K562 (cell line): ENCODE measurements around the gene SMC1A. TPM values are rescaled to one million over a fixed set of nuclear protein-coding genes. Genes with fewer than 3 reads are reported as not detected.

ENCODE experiments used
- GATA2 ChIP-seq: sonication (generic); formaldehyde crosslinking; IDR thresholded peaks from 2 replicates; pipeline ENCODE4 v1.4.0; 2020; ENCODE audit warnings: mild to moderate bottlenecking, missing genetic modification reagents
- ZNF445 ChIP-seq: fragments of 250-450 bp; sonication (Bioruptor Pico); IDR thresholded peaks from 2 replicates; pipeline ENCODE4 v1.4.0; 2020; ENCODE audit warnings: low read depth, mild to moderate bottlenecking, moderate library complexity
- polyA plus RNA-seq, 8 experiments: library from polyadenylated mRNA; depleted of rRNA in 4 of 8; stranded (reverse) in 5 of 8; unstranded in 3 of 8; fragments of >200 nt; fragmentation: Nextera tagmentation in 2 of 8; fragmentation: Illumina TruSeq in 1 of 8; extraction: Ambion mirVana in 2 of 8; extraction: Trizol in 1 of 8; gene quantifications; 2 replicates each; pipeline versions ENCODE4 v1.2.1 to v1.2.3, GENCODE V29; 2011 to 2014; ENCODE audit warnings: inconsistent platforms in 1 of 8, missing spikeins in 1 of 8
- total RNA-seq, 7 experiments: library from RNA; depleted of rRNA in 6 of 7; stranded (reverse); fragments of >200 nt in 6 of 7; fragmentation: Illumina TruSeq in 2 of 7; extraction: Trizol in 2 of 7; gene quantifications; 2 replicates each; pipeline versions ENCODE4 v1.2.1 to v1.2.3, GENCODE V29; 2011 to 2021; ENCODE audit warnings: low replicate concordance in 1 of 7
- TF ChIP-seq, protein P1 (sequence below): fragments of 450-650 bp; IDR thresholded peaks from 2 replicates; pipeline ENCODE4 v1.6.1; 2017; ENCODE audit warnings: antibody characterized with exemption, mild to moderate bottlenecking
- TF ChIP-seq, protein P2 (sequence below): fragments of 150-350 bp; IDR thresholded peaks from 2 replicates; pipeline ENCODE4 v1.6.1; 2014; ENCODE audit warnings: low read depth, mild to moderate bottlenecking, low read length, borderline replicate concordance
- TF ChIP-seq, protein P3 (sequence below): fragments of 250-450 bp; sonication (Bioruptor Pico); IDR thresholded peaks from 2 replicates; pipeline ENCODE4 v1.5.0; 2021; ENCODE audit warnings: mild to moderate bottlenecking, moderate library complexity

Gene SMC1A
- total and polyA plus RNA-seq, 9 of the 15 experiments (the other 6 are each of a cell fraction or from before 2014, with no cell fraction given): 28.5 to 126 (median 71.2) TPM

DNA sequence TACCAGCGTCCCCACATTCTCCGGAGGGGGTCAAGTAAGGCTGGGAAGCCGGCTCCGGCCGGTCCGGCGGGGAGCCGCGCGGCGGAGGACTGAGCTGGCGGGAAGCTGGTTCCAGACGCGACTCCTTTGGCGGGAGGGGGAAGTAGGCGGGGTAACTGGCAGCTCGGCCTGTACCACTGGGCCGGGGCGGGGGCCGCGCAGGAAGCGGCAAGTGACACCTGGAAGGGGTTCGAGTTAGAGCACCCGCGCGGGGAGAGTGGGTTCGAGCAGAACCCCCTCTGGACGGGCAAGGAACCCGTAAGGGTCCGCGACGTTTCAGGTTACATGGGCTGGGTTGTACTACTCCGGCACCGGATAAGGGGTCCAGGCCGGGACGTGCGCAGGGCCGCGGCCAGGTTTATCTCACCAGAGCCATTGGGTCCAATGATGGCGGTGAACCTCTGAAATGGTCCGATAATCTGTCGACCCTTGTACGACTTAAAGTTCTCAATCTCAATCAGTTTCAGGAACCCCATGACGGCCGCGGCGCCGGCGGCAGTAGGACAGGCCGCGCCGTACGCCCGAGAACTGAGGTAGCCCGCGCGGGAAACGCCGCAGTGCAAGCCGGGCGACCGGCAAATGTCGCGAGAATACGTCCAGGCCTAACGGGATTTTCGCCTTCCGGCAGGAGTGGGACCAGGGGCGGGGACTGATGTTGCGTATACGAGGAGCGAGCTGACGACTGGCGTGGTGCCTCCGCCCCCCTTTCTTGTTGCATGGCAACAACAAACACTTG, at the start of gene SMC1A (continued):
- TF ChIP-seq, protein P1, sequence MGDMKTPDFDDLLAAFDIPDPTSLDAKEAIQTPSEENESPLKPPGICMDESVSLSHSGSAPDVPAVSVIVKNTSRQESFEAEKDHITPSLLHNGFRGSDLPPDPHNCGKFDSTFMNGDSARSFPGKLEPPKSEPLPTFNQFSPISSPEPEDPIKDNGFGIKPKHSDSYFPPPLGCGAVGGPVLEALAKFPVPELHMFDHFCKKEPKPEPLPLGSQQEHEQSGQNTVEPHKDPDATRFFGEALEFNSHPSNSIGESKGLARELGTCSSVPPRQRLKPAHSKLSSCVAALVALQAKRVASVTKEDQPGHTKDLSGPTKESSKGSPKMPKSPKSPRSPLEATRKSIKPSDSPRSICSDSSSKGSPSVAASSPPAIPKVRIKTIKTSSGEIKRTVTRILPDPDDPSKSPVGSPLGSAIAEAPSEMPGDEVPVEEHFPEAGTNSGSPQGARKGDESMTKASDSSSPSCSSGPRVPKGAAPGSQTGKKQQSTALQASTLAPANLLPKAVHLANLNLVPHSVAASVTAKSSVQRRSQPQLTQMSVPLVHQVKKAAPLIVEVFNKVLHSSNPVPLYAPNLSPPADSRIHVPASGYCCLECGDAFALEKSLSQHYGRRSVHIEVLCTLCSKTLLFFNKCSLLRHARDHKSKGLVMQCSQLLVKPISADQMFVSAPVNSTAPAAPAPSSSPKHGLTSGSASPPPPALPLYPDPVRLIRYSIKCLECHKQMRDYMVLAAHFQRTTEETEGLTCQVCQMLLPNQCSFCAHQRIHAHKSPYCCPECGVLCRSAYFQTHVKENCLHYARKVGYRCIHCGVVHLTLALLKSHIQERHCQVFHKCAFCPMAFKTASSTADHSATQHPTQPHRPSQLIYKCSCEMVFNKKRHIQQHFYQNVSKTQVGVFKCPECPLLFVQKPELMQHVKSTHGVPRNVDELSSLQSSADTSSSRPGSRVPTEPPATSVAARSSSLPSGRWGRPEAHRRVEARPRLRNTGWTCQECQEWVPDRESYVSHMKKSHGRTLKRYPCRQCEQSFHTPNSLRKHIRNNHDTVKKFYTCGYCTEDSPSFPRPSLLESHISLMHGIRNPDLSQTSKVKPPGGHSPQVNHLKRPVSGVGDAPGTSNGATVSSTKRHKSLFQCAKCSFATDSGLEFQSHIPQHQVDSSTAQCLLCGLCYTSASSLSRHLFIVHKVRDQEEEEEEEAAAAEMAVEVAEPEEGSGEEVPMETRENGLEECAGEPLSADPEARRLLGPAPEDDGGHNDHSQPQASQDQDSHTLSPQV: peak; percentile 33; the same call in 1 of the 2 replicates
- TF ChIP-seq ZNF445 (CRISPR knock-in tag) (no peak), GATA2 (no peak)
- TF ChIP-seq, protein P2, sequence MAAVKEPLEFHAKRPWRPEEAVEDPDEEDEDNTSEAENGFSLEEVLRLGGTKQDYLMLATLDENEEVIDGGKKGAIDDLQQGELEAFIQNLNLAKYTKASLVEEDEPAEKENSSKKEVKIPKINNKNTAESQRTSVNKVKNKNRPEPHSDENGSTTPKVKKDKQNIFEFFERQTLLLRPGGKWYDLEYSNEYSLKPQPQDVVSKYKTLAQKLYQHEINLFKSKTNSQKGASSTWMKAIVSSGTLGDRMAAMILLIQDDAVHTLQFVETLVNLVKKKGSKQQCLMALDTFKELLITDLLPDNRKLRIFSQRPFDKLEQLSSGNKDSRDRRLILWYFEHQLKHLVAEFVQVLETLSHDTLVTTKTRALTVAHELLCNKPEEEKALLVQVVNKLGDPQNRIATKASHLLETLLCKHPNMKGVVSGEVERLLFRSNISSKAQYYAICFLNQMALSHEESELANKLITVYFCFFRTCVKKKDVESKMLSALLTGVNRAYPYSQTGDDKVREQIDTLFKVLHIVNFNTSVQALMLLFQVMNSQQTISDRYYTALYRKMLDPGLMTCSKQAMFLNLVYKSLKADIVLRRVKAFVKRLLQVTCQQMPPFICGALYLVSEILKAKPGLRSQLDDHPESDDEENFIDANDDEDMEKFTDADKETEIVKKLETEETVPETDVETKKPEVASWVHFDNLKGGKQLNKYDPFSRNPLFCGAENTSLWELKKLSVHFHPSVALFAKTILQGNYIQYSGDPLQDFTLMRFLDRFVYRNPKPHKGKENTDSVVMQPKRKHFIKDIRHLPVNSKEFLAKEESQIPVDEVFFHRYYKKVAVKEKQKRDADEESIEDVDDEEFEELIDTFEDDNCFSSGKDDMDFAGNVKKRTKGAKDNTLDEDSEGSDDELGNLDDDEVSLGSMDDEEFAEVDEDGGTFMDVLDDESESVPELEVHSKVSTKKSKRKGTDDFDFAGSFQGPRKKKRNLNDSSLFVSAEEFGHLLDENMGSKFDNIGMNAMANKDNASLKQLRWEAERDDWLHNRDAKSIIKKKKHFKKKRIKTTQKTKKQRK: no peak
- TF ChIP-seq, protein P3, sequence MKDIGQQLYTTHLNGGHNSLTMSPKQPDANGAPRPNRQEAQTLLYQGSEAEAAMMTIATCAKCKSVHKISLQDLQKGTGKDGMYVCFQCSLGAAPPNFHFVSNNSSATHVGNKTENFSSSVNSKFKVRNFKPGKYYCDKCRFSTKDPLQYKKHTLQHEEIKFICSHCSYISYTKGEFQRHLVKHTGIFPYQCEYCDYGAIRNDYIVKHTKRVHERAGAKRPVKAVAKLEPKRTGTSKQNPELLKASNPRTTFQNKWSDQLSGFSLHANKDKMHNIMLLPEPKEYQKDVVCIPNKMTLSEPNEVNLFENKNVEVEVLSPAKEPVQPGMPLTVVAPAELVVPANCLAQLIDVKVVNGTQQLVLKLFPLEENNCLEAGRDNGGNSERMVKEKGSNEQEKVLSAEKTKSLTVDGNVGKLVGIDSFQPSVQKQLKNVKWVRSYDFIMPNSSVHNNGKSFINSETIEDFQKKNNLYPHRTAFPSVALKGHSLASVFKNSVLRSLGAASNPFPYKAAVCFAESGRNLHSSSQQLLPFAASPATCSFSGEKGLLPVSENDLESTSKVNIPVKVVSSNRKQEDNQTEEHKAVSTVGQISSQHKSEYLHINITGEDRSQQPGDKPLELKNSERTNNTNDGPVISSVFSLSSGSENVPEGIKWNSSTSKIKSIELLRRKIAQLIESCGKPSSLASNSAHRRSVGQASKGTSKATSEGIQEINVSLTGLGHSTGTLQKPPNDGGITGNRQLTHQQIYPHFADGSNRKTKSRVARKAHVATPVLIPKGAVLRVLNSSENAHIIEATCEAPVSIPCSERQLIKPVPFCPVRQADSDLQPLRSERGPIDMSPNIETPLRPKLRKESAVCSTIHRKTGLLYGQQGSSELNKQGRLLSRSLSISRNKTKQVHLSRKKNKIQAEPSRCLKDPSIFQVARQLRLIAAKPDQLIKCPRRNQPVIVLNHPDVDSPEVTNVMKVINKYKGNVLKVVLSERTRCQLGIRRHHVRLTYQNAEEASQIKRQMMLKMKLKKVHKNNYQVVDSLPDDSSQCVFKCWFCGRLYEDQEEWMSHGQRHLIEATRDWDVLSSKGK (CRISPR knock-in tag): no peak
